Panc1 (cell line): ENCODE results near the gene SLC12A8.

Experiments
- POLR2AphosphoS5 ChIP-seq: IDR thresholded peaks from 2 replicates; pipeline ENCODE4 v1.6.1; 2012; ENCODE audit warnings: mild to moderate bottlenecking, low read depth, low read length, moderate library complexity
- SIN3A ChIP-seq: IDR thresholded peaks from 2 replicates; pipeline ENCODE4 v1.6.1; 2012; ENCODE audit warnings: low read depth, mild to moderate bottlenecking, low read length, moderate library complexity, borderline replicate concordance; ENCODE audit not compliant: insufficient read depth
- TF ChIP-seq, protein P1 (sequence below): fragments of 450-650 bp; IDR thresholded peaks from 2 replicates; pipeline ENCODE4 v1.5.1; 2017; ENCODE audit warnings: mild to moderate bottlenecking
- TF ChIP-seq, protein P2 (sequence below), 2 experiments: IDR thresholded peaks; 2 replicates each; pipeline ENCODE4 v1.6.1; 2011 to 2012; ENCODE audit warnings: low read depth in 2 of 2, control low read depth in 1 of 2, low read length in 1 of 2, mild to moderate bottlenecking in 1 of 2, moderate library complexity in 1 of 2; ENCODE audit not compliant: insufficient read depth in 1 of 2

DNA sequence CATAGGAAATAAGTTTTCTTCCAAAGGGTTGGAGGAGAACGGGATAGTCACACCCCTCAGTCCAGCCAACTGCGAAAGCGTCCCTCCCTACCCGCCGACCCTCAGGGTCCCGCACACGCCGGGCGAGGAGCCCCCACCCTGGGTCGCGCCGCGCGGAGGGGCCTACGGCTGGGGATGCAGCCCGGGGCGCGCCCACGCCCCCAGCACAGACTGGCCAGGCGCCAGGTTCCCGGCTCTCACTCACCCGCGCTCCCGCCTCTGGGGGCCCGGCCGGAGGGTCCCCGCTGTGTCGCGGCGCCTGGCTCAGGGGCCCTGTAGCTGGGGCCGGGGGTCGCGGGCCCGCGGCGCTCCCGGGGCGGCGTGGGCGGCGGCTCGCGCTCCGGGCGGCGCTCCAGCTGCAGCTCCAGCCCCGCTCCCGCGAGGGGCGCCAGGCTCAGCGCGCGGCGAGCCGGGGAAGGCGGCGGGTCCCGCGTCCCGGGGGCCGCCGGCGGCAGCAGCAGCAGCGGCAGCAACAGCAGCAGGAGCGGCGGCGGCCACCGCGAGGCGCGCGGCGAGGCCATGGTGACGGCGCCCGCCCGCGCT is 157.1 kb downstream of the SLC12A8 start:
- TF ChIP-seq, protein P1, sequence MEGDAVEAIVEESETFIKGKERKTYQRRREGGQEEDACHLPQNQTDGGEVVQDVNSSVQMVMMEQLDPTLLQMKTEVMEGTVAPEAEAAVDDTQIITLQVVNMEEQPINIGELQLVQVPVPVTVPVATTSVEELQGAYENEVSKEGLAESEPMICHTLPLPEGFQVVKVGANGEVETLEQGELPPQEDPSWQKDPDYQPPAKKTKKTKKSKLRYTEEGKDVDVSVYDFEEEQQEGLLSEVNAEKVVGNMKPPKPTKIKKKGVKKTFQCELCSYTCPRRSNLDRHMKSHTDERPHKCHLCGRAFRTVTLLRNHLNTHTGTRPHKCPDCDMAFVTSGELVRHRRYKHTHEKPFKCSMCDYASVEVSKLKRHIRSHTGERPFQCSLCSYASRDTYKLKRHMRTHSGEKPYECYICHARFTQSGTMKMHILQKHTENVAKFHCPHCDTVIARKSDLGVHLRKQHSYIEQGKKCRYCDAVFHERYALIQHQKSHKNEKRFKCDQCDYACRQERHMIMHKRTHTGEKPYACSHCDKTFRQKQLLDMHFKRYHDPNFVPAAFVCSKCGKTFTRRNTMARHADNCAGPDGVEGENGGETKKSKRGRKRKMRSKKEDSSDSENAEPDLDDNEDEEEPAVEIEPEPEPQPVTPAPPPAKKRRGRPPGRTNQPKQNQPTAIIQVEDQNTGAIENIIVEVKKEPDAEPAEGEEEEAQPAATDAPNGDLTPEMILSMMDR, result peak; percentile 34; the same call in 1 of the 2 replicates
- TF ChIP-seq, protein P2, sequence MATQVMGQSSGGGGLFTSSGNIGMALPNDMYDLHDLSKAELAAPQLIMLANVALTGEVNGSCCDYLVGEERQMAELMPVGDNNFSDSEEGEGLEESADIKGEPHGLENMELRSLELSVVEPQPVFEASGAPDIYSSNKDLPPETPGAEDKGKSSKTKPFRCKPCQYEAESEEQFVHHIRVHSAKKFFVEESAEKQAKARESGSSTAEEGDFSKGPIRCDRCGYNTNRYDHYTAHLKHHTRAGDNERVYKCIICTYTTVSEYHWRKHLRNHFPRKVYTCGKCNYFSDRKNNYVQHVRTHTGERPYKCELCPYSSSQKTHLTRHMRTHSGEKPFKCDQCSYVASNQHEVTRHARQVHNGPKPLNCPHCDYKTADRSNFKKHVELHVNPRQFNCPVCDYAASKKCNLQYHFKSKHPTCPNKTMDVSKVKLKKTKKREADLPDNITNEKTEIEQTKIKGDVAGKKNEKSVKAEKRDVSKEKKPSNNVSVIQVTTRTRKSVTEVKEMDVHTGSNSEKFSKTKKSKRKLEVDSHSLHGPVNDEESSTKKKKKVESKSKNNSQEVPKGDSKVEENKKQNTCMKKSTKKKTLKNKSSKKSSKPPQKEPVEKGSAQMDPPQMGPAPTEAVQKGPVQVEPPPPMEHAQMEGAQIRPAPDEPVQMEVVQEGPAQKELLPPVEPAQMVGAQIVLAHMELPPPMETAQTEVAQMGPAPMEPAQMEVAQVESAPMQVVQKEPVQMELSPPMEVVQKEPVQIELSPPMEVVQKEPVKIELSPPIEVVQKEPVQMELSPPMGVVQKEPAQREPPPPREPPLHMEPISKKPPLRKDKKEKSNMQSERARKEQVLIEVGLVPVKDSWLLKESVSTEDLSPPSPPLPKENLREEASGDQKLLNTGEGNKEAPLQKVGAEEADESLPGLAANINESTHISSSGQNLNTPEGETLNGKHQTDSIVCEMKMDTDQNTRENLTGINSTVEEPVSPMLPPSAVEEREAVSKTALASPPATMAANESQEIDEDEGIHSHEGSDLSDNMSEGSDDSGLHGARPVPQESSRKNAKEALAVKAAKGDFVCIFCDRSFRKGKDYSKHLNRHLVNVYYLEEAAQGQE (IDR thresholded peaks at IDR 0.05; ENCODE audit: insufficient read depth in 1 of 2, low read depth in 2 of 2, low read length in 1 of 2), result no peak
- TF ChIP-seq POLR2AphosphoS5, result no peak; the same call in 1 of the 2 replicates
- TF ChIP-seq SIN3A, result no peak
